ENCODE measurements around the gene PLCB1.

- TF ChIP-seq GATA3 (IDR thresholded peaks at IDR 0.05; ENCODE audit: low read depth, low read length) (no peak), GATA2 (IDR thresholded peaks at IDR 0.05; ENCODE audit: low read depth, low read length) (no peak)
Measured at GRCh38 chr20:8443464-8444072, 311.5 kb downstream of the PLCB1 start.
